GM12878 (cell line): ENCODE results near the gene NGDN. TPM values are rescaled to one million over a fixed set of nuclear protein-coding genes. Genes with fewer than 3 reads are reported as not detected.

ENCODE experiments used
- ATAC-seq: fragments of 200-7000 bp; cut with Tn5 transposase; 3 replicates; pipeline ENCODE4 v1.9.1; 2020; ENCODE audit warnings: mild to moderate bottlenecking, moderate library complexity
- BruUV-seq: library from RNA; stranded (reverse); fragments of 400-500 nt; replicated peaks from 2 replicates; lab custom pipeline; 2021; lab: Mats Ljungman, UMichigan
- CTCF ChIA-PET: fragments of 300-600 bp; sonication (Branson Sonifier 250); formaldehyde crosslinking; extraction: SDS; loops from one replicate; lab custom pipeline; 2021; ENCODE audit warnings: inconsistent platforms; lab: Yijun Ruan, JAX
- POLR2A ChIA-PET: fragments of 350-600 bp; formaldehyde crosslinking; extraction: SDS; loops from one replicate; lab custom pipeline; 2021; ENCODE audit warnings: inconsistent platforms; lab: Charles Lee
- RAD21 ChIA-PET: fragments of 300-600 bp; sonication (Branson Sonifier 250); formaldehyde crosslinking; loops from one replicate; lab custom pipeline; 2023; ENCODE audit warnings: antibody characterized with exemption; ENCODE audit not compliant: unreplicated experiment; lab: Charles Lee
- SMC1A ChIA-PET: fragments of 300-600 bp; sonication (Branson Sonifier 250); formaldehyde crosslinking; loops from one replicate; lab custom pipeline; 2023; ENCODE audit not compliant: unreplicated experiment, uncharacterized antibody; lab: Charles Lee
- DNase-seq: peaks from one replicate; pipeline ENCODE4 v3.0.0-alpha.2; 2011; ENCODE audit warnings: low read depth, low spot score
- FAIRE-seq: peaks from 3 replicates; lab custom pipeline; 2011; peaks lifted over from hg19 to GRCh38; lab: Jason Lieb, UNC
- H2AFZ ChIP-seq: 2 replicates; pipeline ENCODE4 v1.6.0; 2011; ENCODE audit warnings: low read depth, low read length, control low read depth; ENCODE audit not compliant: control insufficient read depth
- H3K27ac ChIP-seq: 2 replicates; pipeline ENCODE4 v1.5.1; 2011; ENCODE audit warnings: control low read depth; ENCODE audit not compliant: control insufficient read depth, insufficient read depth
- H3K27me3 ChIP-seq, 2 experiments: replicated peaks in 1 of 2; 2 replicates each; pipeline versions ENCODE4 v1.6.0 to v1.6.1; 2011; ENCODE audit warnings: low read length in 1 of 2; ENCODE audit not compliant: control insufficient read depth in 2 of 2, insufficient read depth in 2 of 2
- H3K36me3 ChIP-seq, 2 experiments: 2 replicates each; pipeline ENCODE4 v1.5.1; 2011; ENCODE audit warnings: low read length in 1 of 2; ENCODE audit not compliant: control insufficient read depth in 2 of 2, insufficient read depth in 2 of 2
- H3K4me1 ChIP-seq: 2 replicates; pipeline ENCODE4 v1.6.1; 2011; ENCODE audit warnings: mild to moderate bottlenecking, low read length, moderate library complexity, mixed read lengths; ENCODE audit not compliant: control insufficient read depth, insufficient read depth
- H3K4me2 ChIP-seq: 2 replicates; pipeline ENCODE4 v1.6.0; 2011; ENCODE audit warnings: control low read depth; ENCODE audit not compliant: control insufficient read depth, insufficient read depth
- H3K4me3 ChIP-seq: fragments of 200-600 bp; sonication (generic); 2 replicates; pipeline ENCODE4 v1.5.1; 2016
- H3K79me2 ChIP-seq: 2 replicates; pipeline ENCODE4 v1.6.0; 2011; ENCODE audit warnings: low read length; ENCODE audit not compliant: control insufficient read depth, insufficient read depth
- H3K9ac ChIP-seq: 2 replicates; pipeline ENCODE4 v1.8.0; 2011; ENCODE audit warnings: low read length, control low read depth, mixed read lengths; ENCODE audit not compliant: control insufficient read depth, insufficient read depth
- H3K9me3 ChIP-seq: replicated peaks from 3 replicates; pipeline ENCODE4 v1.5.1; 2011; ENCODE audit warnings: mild to moderate bottlenecking, low read length; ENCODE audit not compliant: control insufficient read depth, insufficient read depth
- H4K20me1 ChIP-seq: 2 replicates; pipeline ENCODE4 v1.6.0; 2011; ENCODE audit not compliant: control insufficient read depth, insufficient read depth
- ASH2L ChIP-seq: fragments of 300-600, 200-600 bp; sonication (generic); IDR thresholded peaks from 2 replicates; pipeline ENCODE4 v1.6.1; 2017; ENCODE audit warnings: low read depth, mild to moderate bottlenecking, borderline replicate concordance
- BACH1 ChIP-seq: fragments of 450-650 bp; IDR thresholded peaks from 2 replicates; pipeline ENCODE4 v1.6.1; 2017; ENCODE audit warnings: mild to moderate bottlenecking, borderline replicate concordance
- BCL11A ChIP-seq: IDR thresholded peaks from 2 replicates; pipeline ENCODE4 v1.6.1; 2011; ENCODE audit warnings: low read depth, low read length
- BRCA1 ChIP-seq: IDR thresholded peaks from 2 replicates; pipeline ENCODE4 v1.6.1; 2011; ENCODE audit warnings: low read depth, low read length, improper control_type of control experiment
- CBX5 ChIP-seq: sonication (generic); IDR thresholded peaks from 2 replicates; pipeline ENCODE4 v1.6.1; 2016; ENCODE audit warnings: low read depth, moderate library complexity, mild to moderate bottlenecking, inconsistent platforms
- CEBPZ ChIP-seq: fragments of 150-350 bp; IDR thresholded peaks from 2 replicates; pipeline ENCODE4 v1.6.1; 2016; ENCODE audit warnings: low read depth, low read length
- FOS ChIP-seq: IDR thresholded peaks from 3 replicates; pipeline ENCODE4 v1.6.1; 2011; ENCODE audit warnings: borderline replicate concordance; ENCODE audit not compliant: insufficient read length; ENCODE audit errors: extremely low read depth
- FOXK2 ChIP-seq: fragments of 450-650 bp; IDR thresholded peaks from 2 replicates; pipeline ENCODE4 v1.6.1; 2017; ENCODE audit warnings: mild to moderate bottlenecking, moderate library complexity
- HDAC2 ChIP-seq: fragments of 200-600 bp; sonication (generic); IDR thresholded peaks from 2 replicates; pipeline ENCODE4 v1.6.1; 2017
- HDAC6 ChIP-seq: fragments of 200-600 bp; sonication (generic); IDR thresholded peaks from one replicate; pipeline ENCODE4 v1.8.0; 2017; ENCODE audit warnings: antibody characterized with exemption; ENCODE audit not compliant: unreplicated experiment
- JUNB ChIP-seq: IDR thresholded peaks from 2 replicates; pipeline ENCODE4 v1.6.1; 2016; ENCODE audit warnings: antibody characterized with exemption, mild to moderate bottlenecking
- NFYB ChIP-seq: IDR thresholded peaks from 2 replicates; pipeline ENCODE4 v1.6.1; 2011; ENCODE audit warnings: low read depth, mild to moderate bottlenecking, low read length, improper control_type of control experiment, moderate library complexity; ENCODE audit not compliant: insufficient read depth
- RAD21 ChIP-seq: IDR thresholded peaks from 2 replicates; pipeline ENCODE4 v1.6.1; 2011; ENCODE audit warnings: mild to moderate bottlenecking, low read depth, low read length, moderate library complexity; ENCODE audit not compliant: insufficient read depth
- RELA ChIP-seq: fragments of 450-650 bp; IDR thresholded peaks from 2 replicates; pipeline ENCODE4 v1.8.0; 2014; ENCODE audit warnings: borderline replicate concordance; ENCODE audit not compliant: partially characterized antibody
- RFX5 ChIP-seq: IDR thresholded peaks from 2 replicates; pipeline ENCODE4 v1.6.1; 2011; ENCODE audit warnings: low read depth, low read length, improper control_type of control experiment
- SRF ChIP-seq, 2 experiments: IDR thresholded peaks; 2 replicates each; pipeline ENCODE4 v1.6.1; 2011; ENCODE audit warnings: low read depth in 2 of 2, low read length in 2 of 2, mild to moderate bottlenecking in 1 of 2, moderate library complexity in 1 of 2
- TAF1 ChIP-seq: IDR thresholded peaks from 2 replicates; pipeline ENCODE4 v1.6.1; 2011; ENCODE audit warnings: mild to moderate bottlenecking, low read depth, low read length, borderline replicate concordance
- WGBS: methylation state at CpG from one replicate; pipeline ENCODE4 v1.1.6; 2016; ENCODE audit warnings: low lambda C conversion rate; ENCODE audit not compliant: insufficient replicate concordance, insufficient coverage; ENCODE audit errors: missing lambda C conversion rate; 5-methylcytosine and 5-hydroxymethylcytosine counted together
- in situ Hi-C: fragments of 300-500 bp; cut with MboI; formaldehyde crosslinking; loops from 9 replicates; pipeline ENCODE4 v1.14.3; 2018; ENCODE audit warnings: mixed read lengths
- intact Hi-C: fragments of 100-400 bp; cut with micrococcal nuclease; formaldehyde crosslinking; loops from one replicate; pipeline ENCODE4 v1.14.2; 2022; ENCODE audit not compliant: unreplicated experiment
- polyA plus RNA-seq, 11 experiments: library from polyadenylated mRNA; depleted of rRNA in 4 of 11; unstranded in 6 of 11; stranded (reverse) in 5 of 11; fragments of >200 nt; fragmentation: Nextera tagmentation in 4 of 11; fragmentation: Illumina TruSeq in 1 of 11; extraction: Ambion mirVana in 4 of 11; extraction: Trizol in 1 of 11; gene quantifications; 1 replicate in 1 of 11; 2 replicates in 10 of 11; pipeline versions ENCODE4 v1.2.1 to v1.2.3, GENCODE V29; 2011 to 2016; ENCODE audit warnings: inconsistent platforms in 2 of 11, missing spikeins in 2 of 11, low read depth in 1 of 11
- total RNA-seq, 4 experiments: library from RNA; depleted of rRNA in 3 of 4; stranded (reverse); fragments of >200 nt in 3 of 4; fragmentation: Illumina TruSeq in 1 of 4; extraction: Trizol in 1 of 4; gene quantifications; 2 replicates each; pipeline versions ENCODE4 v1.2.1 to v1.2.3, GENCODE V29; 2013 to 2021
- TF ChIP-seq, protein P1 (sequence below): IDR thresholded peaks from 2 replicates; pipeline ENCODE4 v1.6.1; 2012; ENCODE audit warnings: low read depth, low read length, improper control_type of control experiment
- TF ChIP-seq, protein P2 (sequence below): fragments of 450-650 bp; IDR thresholded peaks from 2 replicates; pipeline ENCODE4 v1.6.1; 2017; ENCODE audit warnings: antibody characterized with exemption, mild to moderate bottlenecking, moderate library complexity

The NGDN gene
- total and polyA plus RNA-seq, 10 of the 15 experiments (the other 5 are each of a cell fraction or from before 2014, with no cell fraction given) = 40.4 to 163 (median 71.4) TPM

DNA sequence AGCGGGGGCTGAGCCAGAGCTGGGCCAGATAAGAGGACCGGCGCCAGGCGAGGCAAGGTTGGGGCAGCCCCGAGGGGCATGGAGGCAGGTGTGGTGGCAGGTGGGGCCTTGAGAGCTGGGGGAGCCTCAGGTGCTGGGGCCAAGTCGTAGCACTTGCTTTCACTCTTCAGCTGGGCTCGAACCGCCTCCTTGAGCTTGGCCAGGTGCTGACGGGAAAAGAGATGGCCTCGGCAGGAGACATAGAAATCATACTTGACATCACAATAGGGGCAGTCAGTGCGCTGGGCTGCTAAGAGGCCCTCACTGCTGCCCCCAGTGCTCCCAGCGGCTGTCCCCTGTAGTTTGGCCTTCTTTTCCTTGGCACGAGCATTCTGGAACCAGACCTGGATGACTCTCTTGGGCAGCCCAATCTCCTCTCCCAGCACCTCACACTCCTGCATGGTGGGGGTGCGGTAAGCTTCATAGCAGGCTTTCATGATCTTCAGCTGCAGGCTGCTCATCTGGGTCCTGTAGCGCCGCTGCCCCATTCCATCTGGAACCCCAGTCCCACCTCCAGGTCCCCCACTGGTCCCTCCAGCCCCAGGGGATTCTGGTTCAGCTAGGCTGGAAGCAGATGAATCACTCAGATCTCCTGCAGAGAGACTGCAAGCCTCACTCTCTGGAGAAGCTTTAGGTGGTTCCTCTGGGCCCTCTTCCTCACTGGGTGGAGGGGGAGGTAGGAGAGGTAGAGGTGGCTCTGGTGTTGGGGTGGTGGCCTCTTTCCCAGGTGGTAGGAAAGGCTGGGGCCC, 53.9 kb downstream of the NGDN start:
- H4K20me1 ChIP-seq = no peaks in the 10 kb centered on the region
- ChIA-PET POLR2A (no interaction called here), CTCF (interaction anchor here (0.5 to 1.5 kb wide), 3 partner anchors 16 to 35 kb away, joined by 3 read pairs; no protein-coding TSS in a partner anchor), SMC1A (interaction anchor here (1.3 kb wide), 1 partner anchor 34 kb away, joined by 3 read pairs; no protein-coding TSS in a partner anchor), RAD21 (no interaction called here)
- intact Hi-C loops (no loop called here), in situ Hi-C loops (no loop called here)
- no peak overlapping the region for H3K4me3 ChIP-seq
- no peaks in the 10 kb centered on the region for H3K36me3 ChIP-seq
- 74% methylated on average over 16 of the region's 16 CpGs for WGBS
- no peak for FAIRE-seq
- no peak overlapping the region for H3K27ac ChIP-seq
- BruUV-seq = no TSS peak
- no peaks in the 10 kb centered on the region for H3K79me2 ChIP-seq
- H3K4me1 ChIP-seq = no peaks in the 10 kb centered on the region
- H2AFZ ChIP-seq = no peak overlapping the region
- no peak for DNase-seq
- no peaks in the 10 kb centered on the region for H3K9me3 ChIP-seq
- ATAC-seq = no peak
- H3K27me3 ChIP-seq = no peaks in the 10 kb centered on the region
- no peak overlapping the region for H3K4me2 ChIP-seq
- no peak overlapping the region for H3K9ac ChIP-seq
- TF ChIP-seq BACH1 (no peak), RELA (no peak), ASH2L (no peak), FOS (no peak), NFYB (no peak), RAD21 (no peak), HDAC2 (no peak), CEBPZ (no peak), SRF (IDR thresholded peaks at IDR 0.05; ENCODE audit: low read depth in 2 of 2, low read length in 2 of 2) (no peak), CBX5 (no peak), RFX5 (no peak), BCL11A (no peak), HDAC6 (no peak), TAF1 (no peak), FOXK2 (no peak), BRCA1 (no peak), JUNB (no peak)
- TF ChIP-seq, protein P1, sequence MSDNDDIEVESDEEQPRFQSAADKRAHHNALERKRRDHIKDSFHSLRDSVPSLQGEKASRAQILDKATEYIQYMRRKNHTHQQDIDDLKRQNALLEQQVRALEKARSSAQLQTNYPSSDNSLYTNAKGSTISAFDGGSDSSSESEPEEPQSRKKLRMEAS = no peak
- TF ChIP-seq, protein P2, sequence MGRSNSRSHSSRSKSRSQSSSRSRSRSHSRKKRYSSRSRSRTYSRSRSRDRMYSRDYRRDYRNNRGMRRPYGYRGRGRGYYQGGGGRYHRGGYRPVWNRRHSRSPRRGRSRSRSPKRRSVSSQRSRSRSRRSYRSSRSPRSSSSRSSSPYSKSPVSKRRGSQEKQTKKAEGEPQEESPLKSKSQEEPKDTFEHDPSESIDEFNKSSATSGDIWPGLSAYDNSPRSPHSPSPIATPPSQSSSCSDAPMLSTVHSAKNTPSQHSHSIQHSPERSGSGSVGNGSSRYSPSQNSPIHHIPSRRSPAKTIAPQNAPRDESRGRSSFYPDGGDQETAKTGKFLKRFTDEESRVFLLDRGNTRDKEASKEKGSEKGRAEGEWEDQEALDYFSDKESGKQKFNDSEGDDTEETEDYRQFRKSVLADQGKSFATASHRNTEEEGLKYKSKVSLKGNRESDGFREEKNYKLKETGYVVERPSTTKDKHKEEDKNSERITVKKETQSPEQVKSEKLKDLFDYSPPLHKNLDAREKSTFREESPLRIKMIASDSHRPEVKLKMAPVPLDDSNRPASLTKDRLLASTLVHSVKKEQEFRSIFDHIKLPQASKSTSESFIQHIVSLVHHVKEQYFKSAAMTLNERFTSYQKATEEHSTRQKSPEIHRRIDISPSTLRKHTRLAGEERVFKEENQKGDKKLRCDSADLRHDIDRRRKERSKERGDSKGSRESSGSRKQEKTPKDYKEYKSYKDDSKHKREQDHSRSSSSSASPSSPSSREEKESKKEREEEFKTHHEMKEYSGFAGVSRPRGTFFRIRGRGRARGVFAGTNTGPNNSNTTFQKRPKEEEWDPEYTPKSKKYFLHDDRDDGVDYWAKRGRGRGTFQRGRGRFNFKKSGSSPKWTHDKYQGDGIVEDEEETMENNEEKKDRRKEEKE = no peak
